Neural cell (in vitro differentiated cells): Measurements from ENCODE around the gene KLK11. TPM values are rescaled to one million over a fixed set of nuclear protein-coding genes. Genes with fewer than 3 reads are reported as not detected.

Source experiments
- H2AFZ ChIP-seq: fragments of 200-600, 300-800 bp; sonication (generic), shearing (Covaris generic); 2 replicates; pipeline ENCODE4 v1.6.0; 2014; ENCODE audit warnings: low read depth, mild to moderate bottlenecking, antibody characterized with exemption, low read length, moderate library complexity
- H3F3A ChIP-seq: fragments of 200-600 bp; shearing (Covaris generic); 2 replicates; pipeline ENCODE4 v1.6.1; 2016; ENCODE audit warnings: mild to moderate bottlenecking, moderate library complexity, mixed read lengths, antibody characterized with exemption, low read length; ENCODE audit not compliant: insufficient read depth, poor library complexity, severe bottlenecking
- H3K27ac ChIP-seq: fragments of 200-600, 300-800 bp; sonication (generic), shearing (Covaris generic); 2 replicates; pipeline ENCODE4 v1.5.1; 2014; ENCODE audit warnings: mild to moderate bottlenecking, low read length, moderate library complexity
- H3K27me3 ChIP-seq: fragments of 300-800, 200-600 bp; sonication (generic), shearing (Covaris generic); 2 replicates; pipeline ENCODE4 v1.6.0; 2014; ENCODE audit warnings: mild to moderate bottlenecking, low read depth, low read length, moderate library complexity; ENCODE audit not compliant: insufficient read depth
- H3K36me3 ChIP-seq: fragments of 300-800, 200-600 bp; sonication (generic), shearing (Covaris generic); 2 replicates; pipeline ENCODE4 v1.5.1; 2014; ENCODE audit warnings: mild to moderate bottlenecking, antibody characterized with exemption, low read length, moderate library complexity; ENCODE audit not compliant: insufficient read depth
- H3K4me2 ChIP-seq: fragments of 300-800, 200-600 bp; sonication (generic), shearing (Covaris generic); 2 replicates; pipeline ENCODE4 v1.6.0; 2014; ENCODE audit warnings: mild to moderate bottlenecking, low read length
- H3K4me3 ChIP-seq: fragments of 300-800, 200-600 bp; sonication (generic), shearing (Covaris generic); 2 replicates; pipeline ENCODE4 v1.5.1; 2014; ENCODE audit warnings: mild to moderate bottlenecking, low read length, moderate library complexity
- H3K79me2 ChIP-seq: fragments of 200-600 bp; shearing (Covaris generic); replicated peaks from 2 replicates; pipeline ENCODE4 v1.6.0; 2014; ENCODE audit warnings: mild to moderate bottlenecking, low read length, moderate library complexity; ENCODE audit not compliant: insufficient read depth
- H3K9ac ChIP-seq: fragments of 300-800, 200-600 bp; sonication (generic), shearing (Covaris generic); 2 replicates; pipeline ENCODE4 v1.6.1; 2016; ENCODE audit warnings: mild to moderate bottlenecking, low read length, mixed read lengths
- H3K9me2 ChIP-seq: fragments of 200-600 bp; shearing (Covaris generic); 2 replicates; pipeline ENCODE4 v1.6.1; 2016; ENCODE audit warnings: mild to moderate bottlenecking, low read length, mixed read lengths; ENCODE audit not compliant: insufficient read depth
- H3K9me3 ChIP-seq: fragments of 200-600, 300-800 bp; sonication (generic), shearing (Covaris generic); 2 replicates; pipeline ENCODE4 v1.6.1; 2016; ENCODE audit warnings: mild to moderate bottlenecking, mixed run types, low read length, moderate library complexity, mixed read lengths
- H4K20me1 ChIP-seq: fragments of 200-600 bp; shearing (Covaris generic); 2 replicates; pipeline ENCODE4 v1.6.1; 2016; ENCODE audit warnings: mild to moderate bottlenecking, mixed run types; ENCODE audit not compliant: insufficient read depth
- CTCF ChIP-seq: fragments of 450-650 bp; IDR thresholded peaks from 2 replicates; pipeline ENCODE4 v1.5.1; 2014; ENCODE audit warnings: antibody characterized with exemption, mild to moderate bottlenecking, moderate library complexity; ENCODE audit not compliant: poor library complexity, severe bottlenecking
- EP300 ChIP-seq: fragments of 450-650 bp; conservative IDR thresholded peaks from 2 replicates; pipeline ENCODE4 v1.6.1; 2014; ENCODE audit warnings: antibody characterized with exemption, mild to moderate bottlenecking, moderate library complexity; ENCODE audit not compliant: poor library complexity, severe bottlenecking
- EZH2 ChIP-seq: fragments of 200-600, 300-800 bp; shearing (Covaris generic), sonication (generic); IDR thresholded peaks from 2 replicates; pipeline ENCODE4 v1.6.1; 2014; ENCODE audit warnings: antibody characterized with exemption, low read length, borderline replicate concordance, mild to moderate bottlenecking; ENCODE audit not compliant: insufficient read depth, poor library complexity, severe bottlenecking
- MXI1 ChIP-seq: fragments of 450-650 bp; conservative IDR thresholded peaks from 2 replicates; pipeline ENCODE4 v1.6.1; 2014; ENCODE audit warnings: antibody characterized with exemption, mild to moderate bottlenecking; ENCODE audit not compliant: poor library complexity, severe bottlenecking
- POLR2AphosphoS5 ChIP-seq: IDR thresholded peaks from 2 replicates; pipeline ENCODE4 v1.6.1; 2012
- RAD21 ChIP-seq: fragments of 450-650 bp; conservative IDR thresholded peaks from 2 replicates; pipeline ENCODE4 v1.6.1; 2014; ENCODE audit warnings: antibody characterized with exemption, mild to moderate bottlenecking, moderate library complexity
- REST ChIP-seq: IDR thresholded peaks from 2 replicates; pipeline ENCODE4 v1.6.1; 2012; ENCODE audit warnings: borderline replicate concordance
- SMC3 ChIP-seq: fragments of 450-650 bp; conservative IDR thresholded peaks from 2 replicates; pipeline ENCODE4 v1.6.1; 2014; ENCODE audit warnings: antibody characterized with exemption, mild to moderate bottlenecking, moderate library complexity; ENCODE audit not compliant: poor library complexity
- TAF1 ChIP-seq: IDR thresholded peaks from 2 replicates; pipeline ENCODE4 v1.6.1; 2012; ENCODE audit warnings: low read depth
- polyA plus RNA-seq: library from polyadenylated mRNA; depleted of rRNA; stranded (reverse); fragments of >200 nt; gene quantifications from 2 replicates; pipeline ENCODE4 v1.2.3, GENCODE V29; 2014

KLK11 gene
- polyA plus RNA-seq, 1 donor from 2014 or later: not detected

GRCh38 chr19:50978772-50979390 lies 47.5 kb downstream of the KLK11 start:
- H3K36me3 ChIP-seq: no peaks in the 10 kb centered on the region
- no peaks in the 10 kb centered on the region for H3K9me3 ChIP-seq
- no peak overlapping the region for H3K27ac ChIP-seq
- H3K9ac ChIP-seq: no peak overlapping the region
- no peaks in the 10 kb centered on the region for H3F3A ChIP-seq
- no peaks in the 10 kb centered on the region for H3K79me2 ChIP-seq
- H3K4me2 ChIP-seq: no peak overlapping the region
- no peaks in the 10 kb centered on the region for H3K27me3 ChIP-seq
- H3K9me2 ChIP-seq: no peaks in the 10 kb centered on the region
- TF ChIP-seq MXI1 (no peak), CTCF (no peak), POLR2AphosphoS5 (no peak), SMC3 (no peak), TAF1 (no peak), EP300 (no peak), RAD21 (no peak)
- H3K4me3 ChIP-seq: no peak overlapping the region
- H4K20me1 ChIP-seq: no peaks in the 10 kb centered on the region
- H2AFZ ChIP-seq: no peak overlapping the region

GRCh38 chr19:50977626-50978025 lies 48.8 kb downstream of the KLK11 start:
- no peaks in the 10 kb centered on the region for H3K27me3 ChIP-seq
- H3F3A ChIP-seq: no peaks in the 10 kb centered on the region
- H3K9me3 ChIP-seq: no peaks in the 10 kb centered on the region
- no peaks in the 10 kb centered on the region for H3K79me2 ChIP-seq
- H3K9me2 ChIP-seq: no peaks in the 10 kb centered on the region
- no peaks in the 10 kb centered on the region for H3K36me3 ChIP-seq
- H2AFZ ChIP-seq: no peak overlapping the region
- TF ChIP-seq POLR2AphosphoS5 (no peak), RAD21 (no peak), REST (no peak), EP300 (no peak), CTCF (no peak), MXI1 (no peak), TAF1 (no peak), EZH2 (no peak), SMC3 (no peak)
- no peak overlapping the region for H3K27ac ChIP-seq
- no peak overlapping the region for H3K4me2 ChIP-seq
- no peak overlapping the region for H3K9ac ChIP-seq
- no peak overlapping the region for H3K4me3 ChIP-seq
- no peaks in the 10 kb centered on the region for H4K20me1 ChIP-seq
